HUES48 (cell line): ENCODE measurements around the gene PARP12.

Experiments used
- H3K27ac ChIP-seq: one replicate; pipeline ENCODE4 v1.7.0; 2013; ENCODE audit warnings: low read depth, low read length, inconsistent platforms
- H3K27me3 ChIP-seq: 2 replicates; pipeline ENCODE4 v1.6.1; 2013; ENCODE audit warnings: mild to moderate bottlenecking, low read length; ENCODE audit not compliant: control insufficient read depth, insufficient read depth
- H3K36me3 ChIP-seq: 2 replicates; pipeline ENCODE4 v1.6.1; 2013; ENCODE audit warnings: low read length; ENCODE audit not compliant: control insufficient read depth, insufficient read depth
- H3K4me1 ChIP-seq: 2 replicates; pipeline ENCODE4 v1.6.1; 2013; ENCODE audit warnings: mild to moderate bottlenecking, low read length; ENCODE audit not compliant: control insufficient read depth, insufficient read depth
- H3K4me3 ChIP-seq: 2 replicates; pipeline ENCODE4 v1.5.1; 2013; ENCODE audit warnings: mild to moderate bottlenecking, low read depth, low read length
- H3K9ac ChIP-seq: 2 replicates; pipeline ENCODE4 v1.6.1; 2013; ENCODE audit warnings: mild to moderate bottlenecking, low read depth, low read length, moderate library complexity
- H3K9me3 ChIP-seq: 2 replicates; pipeline ENCODE4 v1.6.1; 2013; ENCODE audit warnings: low read length; ENCODE audit not compliant: control insufficient read depth, insufficient read depth

PARP12 gene

GRCh38 chr7:140024585-140024984 lies 38.2 kb downstream of the PARP12 start:
- Histone ChIP-seq H3K36me3 (no peaks in the 10 kb centered on the region), H3K27me3 (no peaks in the 10 kb centered on the region), H3K9me3 (no peaks in the 10 kb centered on the region), H3K4me1 (no peaks in the 10 kb centered on the region), H3K4me3 (no peak overlapping the region), H3K9ac (no peak overlapping the region), H3K27ac (no peak overlapping the region)

GRCh38 chr7:140023728-140024127 lies 39.0 kb downstream of the PARP12 start:
- Histone ChIP-seq H3K27ac (no peak overlapping the region), H3K36me3 (no peaks in the 10 kb centered on the region), H3K27me3 (no peaks in the 10 kb centered on the region)

DNA sequence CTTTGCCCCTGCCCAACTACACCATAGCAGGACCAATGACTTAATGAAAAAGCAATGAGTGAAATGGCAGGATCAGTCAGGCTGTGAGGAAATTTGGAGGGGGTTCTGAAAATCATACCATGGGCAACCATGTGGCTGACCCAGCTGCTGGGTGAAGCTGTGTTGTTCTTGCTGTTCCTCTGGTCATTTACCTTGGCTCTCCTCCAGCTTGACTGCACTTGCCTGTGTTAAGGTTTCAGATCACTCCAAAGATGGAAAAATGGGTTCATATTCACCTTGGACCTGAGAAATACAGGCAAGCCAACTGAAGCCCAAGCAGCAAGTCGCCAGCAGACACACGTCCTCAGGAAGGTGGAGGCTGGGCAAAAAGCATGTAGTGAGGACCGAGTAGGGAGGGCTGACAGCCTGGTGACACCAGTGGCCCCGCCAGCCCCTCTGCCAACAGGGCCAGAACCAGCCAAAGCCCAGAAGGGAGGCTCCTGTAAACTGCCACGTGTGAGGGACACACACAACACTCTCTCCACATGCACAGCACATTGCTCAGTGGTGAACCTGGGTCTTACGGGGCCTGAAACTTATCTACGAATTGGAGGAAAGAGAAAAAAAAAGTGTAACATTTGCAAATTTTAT lies 40.1 kb downstream of the PARP12 start:
- H3K4me1 ChIP-seq: no peaks in the 10 kb centered on the region
- no peaks in the 10 kb centered on the region for H3K36me3 ChIP-seq
- no peaks in the 10 kb centered on the region for H3K27me3 ChIP-seq
- H3K9me3 ChIP-seq: no peaks in the 10 kb centered on the region
- H3K9ac ChIP-seq: no peak overlapping the region
- H3K4me3 ChIP-seq: no peak overlapping the region
- H3K27ac ChIP-seq: no peak overlapping the region

More at GRCh38 chr7:140023728-140024127, 39.0 kb downstream of the PARP12 start:
- Histone ChIP-seq H3K4me1 (no peaks in the 10 kb centered on the region), H3K4me3 (no peak overlapping the region), H3K9ac (no peak overlapping the region), H3K9me3 (no peaks in the 10 kb centered on the region)

DNA sequence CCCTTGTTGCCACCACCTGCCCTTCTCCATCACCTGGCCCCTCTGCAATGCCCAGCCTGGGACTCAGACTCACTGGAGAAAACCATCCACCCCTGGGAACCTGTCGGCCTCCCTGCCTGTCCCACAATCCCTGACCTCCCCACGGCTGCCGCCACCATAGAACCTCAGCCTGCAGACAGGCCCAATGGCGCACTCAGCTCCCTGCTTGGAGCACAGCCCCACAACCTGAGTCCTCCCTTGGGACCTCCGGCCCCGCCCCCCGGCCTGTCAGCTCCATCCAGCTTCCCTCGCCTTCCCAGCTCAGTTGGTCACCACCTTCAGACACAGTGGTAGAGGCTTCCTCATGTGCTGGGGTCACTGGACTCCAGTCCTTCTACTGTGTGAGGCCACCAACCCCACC lies 41.1 kb downstream of the PARP12 start:
- H3K9ac ChIP-seq: no peak overlapping the region
- no peaks in the 10 kb centered on the region for H3K27me3 ChIP-seq
- no peaks in the 10 kb centered on the region for H3K4me1 ChIP-seq
- no peaks in the 10 kb centered on the region for H3K36me3 ChIP-seq
- H3K9me3 ChIP-seq: no peaks in the 10 kb centered on the region
- no peak overlapping the region for H3K4me3 ChIP-seq
- no peak overlapping the region for H3K27ac ChIP-seq

- no peaks in the 10 kb centered on the region for H3K36me3 ChIP-seq
- H3K9ac ChIP-seq: no peak overlapping the region
- no peaks in the 10 kb centered on the region for H3K4me1 ChIP-seq
These were observed 43.1 kb downstream of the PARP12 start for GRCh38 chr7:140019606-140020005.

GRCh38 chr7:140019172-140019571 lies 43.6 kb downstream of the PARP12 start:
- H3K9ac ChIP-seq: no peak overlapping the region
- no peak overlapping the region for H3K27ac ChIP-seq
- no peaks in the 10 kb centered on the region for H3K36me3 ChIP-seq
- no peaks in the 10 kb centered on the region for H3K4me1 ChIP-seq
- no peaks in the 10 kb centered on the region for H3K27me3 ChIP-seq
- no peaks in the 10 kb centered on the region for H3K9me3 ChIP-seq
- H3K4me3 ChIP-seq: no peak overlapping the region

More at GRCh38 chr7:140019606-140020005, 43.1 kb downstream of the PARP12 start:
- Histone ChIP-seq H3K9me3 (no peaks in the 10 kb centered on the region), H3K27me3 (no peaks in the 10 kb centered on the region), H3K4me3 (no peak overlapping the region), H3K27ac (no peak overlapping the region)

DNA sequence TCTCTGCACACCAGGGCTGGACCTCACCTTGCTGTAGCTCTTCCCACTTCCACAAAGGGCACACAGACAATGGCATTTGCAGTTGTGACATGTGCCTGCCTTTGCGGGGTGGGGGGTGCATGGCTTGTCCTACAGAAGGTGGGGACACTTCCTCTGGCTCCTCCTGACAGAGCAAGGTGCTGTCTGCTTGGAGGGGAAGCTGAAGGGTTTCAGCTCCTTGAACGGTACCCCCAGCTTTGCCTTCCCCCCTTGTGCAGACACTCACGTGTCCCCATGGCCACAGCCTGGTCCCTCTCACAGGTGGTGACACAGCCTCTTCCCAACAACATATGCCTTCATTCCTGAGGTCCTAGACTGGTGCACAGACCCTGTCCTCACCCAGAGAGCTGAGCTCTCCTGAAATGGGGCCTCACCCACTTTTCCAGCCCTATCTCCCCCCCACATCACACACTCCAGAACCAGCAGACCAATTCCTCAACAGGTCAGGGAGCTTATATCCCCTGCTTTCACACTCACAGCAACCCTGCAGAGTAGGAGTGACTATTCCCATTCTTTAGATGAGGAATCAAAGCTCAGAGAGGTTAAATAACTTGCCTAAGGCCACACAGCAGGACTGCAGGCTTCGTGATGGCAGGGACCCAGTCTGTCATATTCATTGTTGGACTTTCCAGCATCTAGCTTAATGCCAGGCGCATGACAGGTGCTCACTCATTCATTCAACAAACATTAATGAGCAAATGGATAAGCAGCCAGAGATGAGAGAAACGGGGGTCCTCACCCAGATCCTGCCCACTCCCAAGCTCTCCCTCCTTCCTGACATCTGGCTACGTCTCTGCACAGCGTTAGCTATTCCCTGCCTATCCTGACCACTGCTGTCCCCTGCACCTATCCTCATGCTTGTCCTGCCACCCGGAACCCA lies 44.4 kb downstream of the PARP12 start:
- no peak overlapping the region for H3K4me3 ChIP-seq
- no peaks in the 10 kb centered on the region for H3K4me1 ChIP-seq
- H3K9ac ChIP-seq: no peak overlapping the region
- H3K27me3 ChIP-seq: no peaks in the 10 kb centered on the region
- H3K9me3 ChIP-seq: no peaks in the 10 kb centered on the region
- H3K36me3 ChIP-seq: no peaks in the 10 kb centered on the region
- H3K27ac ChIP-seq: no peak overlapping the region

- no peak overlapping the region for H3K27ac ChIP-seq
- H3K27me3 ChIP-seq: no peaks in the 10 kb centered on the region
- H3K36me3 ChIP-seq: no peaks in the 10 kb centered on the region
- no peaks in the 10 kb centered on the region for H3K4me1 ChIP-seq
- H3K9ac ChIP-seq: no peak overlapping the region
- H3K9me3 ChIP-seq: no peaks in the 10 kb centered on the region
- no peak overlapping the region for H3K4me3 ChIP-seq
These were observed 45.2 kb downstream of the PARP12 start for GRCh38 chr7:140017543-140017942.

DNA sequence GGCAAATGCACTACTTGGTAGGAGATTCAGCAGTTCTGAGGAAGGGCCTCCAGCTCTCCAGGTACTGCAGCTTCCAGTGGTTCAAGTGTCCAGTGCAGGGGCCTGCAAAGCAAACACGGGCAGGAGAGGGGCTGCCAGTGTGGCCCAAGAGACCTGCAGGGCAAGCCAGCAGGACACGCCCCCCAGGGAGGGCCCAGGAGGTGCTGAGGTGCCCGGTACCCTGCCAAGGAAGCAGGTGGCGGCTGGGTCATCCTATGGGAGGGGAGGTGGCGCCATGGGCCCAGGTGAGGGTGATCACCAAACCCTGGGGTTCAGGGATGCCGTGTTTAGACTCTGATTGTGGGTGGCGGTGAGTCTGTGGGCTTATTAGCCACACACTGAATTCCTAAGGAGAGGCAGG lies 45.7 kb downstream of the PARP12 start:
- H3K27ac ChIP-seq: no peak overlapping the region
- no peak overlapping the region for H3K9ac ChIP-seq
- no peaks in the 10 kb centered on the region for H3K4me1 ChIP-seq
- no peaks in the 10 kb centered on the region for H3K9me3 ChIP-seq
- no peak overlapping the region for H3K4me3 ChIP-seq
- no peaks in the 10 kb centered on the region for H3K27me3 ChIP-seq
- H3K36me3 ChIP-seq: no peaks in the 10 kb centered on the region

- Histone ChIP-seq H3K4me3 (no peak overlapping the region), H3K9ac (no peak overlapping the region), H3K27ac (no peak overlapping the region), H3K4me1 (no peaks in the 10 kb centered on the region), H3K9me3 (no peaks in the 10 kb centered on the region), H3K27me3 (no peaks in the 10 kb centered on the region), H3K36me3 (no peaks in the 10 kb centered on the region)
These were observed 46.2 kb downstream of the PARP12 start for GRCh38 chr7:140016540-140016939.

GRCh38 chr7:140015471-140015970 lies 47.2 kb downstream of the PARP12 start:
- H3K27me3 ChIP-seq: no peaks in the 10 kb centered on the region
- H3K27ac ChIP-seq: no peak overlapping the region
- no peak overlapping the region for H3K9ac ChIP-seq
- no peaks in the 10 kb centered on the region for H3K4me1 ChIP-seq
- H3K36me3 ChIP-seq: no peaks in the 10 kb centered on the region
- H3K9me3 ChIP-seq: no peaks in the 10 kb centered on the region
- H3K4me3 ChIP-seq: no peak overlapping the region
